CMK (cell line): Measurements from ENCODE around the gene PGS1.

Experiments
- DNase-seq: peaks from one replicate; pipeline ENCODE4 v3.0.0-alpha.2; 2010; ENCODE audit warnings: low read depth

Gene PGS1

GRCh38 chr17:78408476-78409050, 30.1 kb downstream of the PGS1 start:
- DNase-seq = no peak

- no peak for DNase-seq
Measured at GRCh38 chr17:78409191-78409928, 30.9 kb downstream of the PGS1 start.

GRCh38 chr17:78411241-78411857, 32.9 kb downstream of the PGS1 start:
- DNase-seq = no peak

- no peak for DNase-seq
Measured at GRCh38 chr17:78412403-78412802, 34.0 kb downstream of the PGS1 start.

- DNase-seq = no peak
Measured at GRCh38 chr17:78414178-78415162, 36.0 kb downstream of the PGS1 start.

- DNase-seq = no peak
Measured at GRCh38 chr17:78415821-78416711, 37.6 kb downstream of the PGS1 start.

- DNase-seq = no peak
Measured at GRCh38 chr17:78416791-78417530, 38.5 kb downstream of the PGS1 start.

GRCh38 chr17:78417531-78417909, 39.1 kb downstream of the PGS1 start:
- DNase-seq = no peak

GRCh38 chr17:78418326-78419026, 40.0 kb downstream of the PGS1 start:
- no peak for DNase-seq

- DNase-seq = no peak
Measured at GRCh38 chr17:78419970-78420815, 41.7 kb downstream of the PGS1 start.

GRCh38 chr17:78421084-78421533, 42.7 kb downstream of the PGS1 start:
- no peak for DNase-seq

GRCh38 chr17:78421534-78422266, 43.3 kb downstream of the PGS1 start:
- peak; percentile 60 for DNase-seq

- no peak for DNase-seq
Measured at GRCh38 chr17:78422267-78422605, 43.8 kb downstream of the PGS1 start.

- DNase-seq = no peak
Measured at GRCh38 chr17:78422872-78423588, 44.6 kb downstream of the PGS1 start.

GRCh38 chr17:78423961-78424675, 45.7 kb downstream of the PGS1 start:
- DNase-seq = no peak

GRCh38 chr17:78425429-78425828, 47.0 kb downstream of the PGS1 start:
- DNase-seq = no peak

GRCh38 chr17:78426293-78426879, 47.9 kb downstream of the PGS1 start:
- no peak for DNase-seq
